HCT116 (cell line): ENCODE data around the gene CFAP91. TPM values are rescaled to one million over a fixed set of nuclear protein-coding genes. Genes with fewer than 3 reads are reported as not detected.

ENCODE experiments used
- ATAC-seq: fragments of 200-7000 bp; cut with Tn5 transposase; 2 replicates; pipeline ENCODE4 v1.9.1; 2020; ENCODE audit warnings: mild to moderate bottlenecking, moderate library complexity
- BruUV-seq: library from RNA; stranded (reverse); fragments of 400-500 nt; replicated peaks from 2 replicates; lab custom pipeline; 2021; lab: Mats Ljungman, UMichigan
- CTCF ChIA-PET: fragments of 300-600 bp; sonication (Branson Sonifier 250); formaldehyde crosslinking; loops from one replicate; lab custom pipeline; 2021; ENCODE audit warnings: antibody characterized with exemption; lab: Charles Lee
- POLR2A ChIA-PET: fragments of 300-600, 350-600 bp; sonication (Branson Sonifier 250); formaldehyde crosslinking; loops from one replicate; lab custom pipeline; 2021; ENCODE audit warnings: antibody characterized with exemption; lab: Charles Lee
- RAD21 ChIA-PET, 2 experiments: fragments of 300-600 bp; sonication (Branson Sonifier 250); formaldehyde crosslinking; loops; one replicate each; lab custom pipeline; 2023; ENCODE audit warnings: low total read pairs in 2 of 2; ENCODE audit not compliant: uncharacterized antibody in 2 of 2, unreplicated experiment in 2 of 2, low non-redundant PET in 1 of 2; lab: Charles Lee
- DNase-seq: peaks from one replicate; pipeline ENCODE4 v3.0.0-alpha.2; 2010; ENCODE audit warnings: low read depth, low spot score
- H2AFZ ChIP-seq: fragments of 200-600 bp; shearing (Covaris generic), sonication (generic); 2 replicates; pipeline ENCODE4 v1.6.1; 2017; ENCODE audit warnings: low read depth, mixed run types, mixed read lengths, antibody characterized with exemption, low read length; ENCODE audit not compliant: poor library complexity, severe bottlenecking
- H3K27ac ChIP-seq: 2 replicates; pipeline ENCODE4 v1.5.1; 2012; ENCODE audit warnings: low read depth, low read length
- H3K27me3 ChIP-seq: fragments of 200-600 bp; sonication (generic); 2 replicates; pipeline ENCODE4 v1.6.1; 2016; ENCODE audit warnings: mixed run types, low read length, mixed read lengths; ENCODE audit not compliant: insufficient read depth
- H3K36me3 ChIP-seq, 2 experiments: fragments of 200-500 bp in 1 of 2; fragments of 200-600 bp in 1 of 2; sonication (Bioruptor generic) in 1 of 2; sonication (generic) in 1 of 2; 2 replicates each; pipeline versions ENCODE4 v1.5.1 to v1.6.1; 2014 to 2016; ENCODE audit warnings: low read length in 2 of 2, inconsistent platforms in 1 of 2, mixed read lengths in 1 of 2, mixed run types in 1 of 2; ENCODE audit not compliant: insufficient read depth in 2 of 2, control insufficient read depth in 1 of 2
- H3K4me1 ChIP-seq, 2 experiments: fragments of 200-600 bp in 1 of 2; sonication (generic) in 1 of 2; 2 replicates each; pipeline versions ENCODE4 v1.5.1 to v1.6.1; 2012 to 2017; ENCODE audit warnings: low read length in 2 of 2, inconsistent platforms in 1 of 2, mild to moderate bottlenecking in 1 of 2, mixed read lengths in 1 of 2, mixed run types in 1 of 2, moderate library complexity in 1 of 2; ENCODE audit not compliant: insufficient read depth in 2 of 2, control insufficient read depth in 1 of 2
- H3K4me2 ChIP-seq: fragments of 200-600 bp; sonication (generic); 2 replicates; pipeline ENCODE4 v1.6.1; 2017; ENCODE audit warnings: mixed run types, low read length, mixed read lengths
- H3K4me3 ChIP-seq, 2 experiments: fragments of 200-600 bp in 1 of 2; sonication (generic) in 1 of 2; replicated peaks in 1 of 2; 2 replicates each; pipeline ENCODE4 v1.5.1; 2011 to 2016; ENCODE audit warnings: low read length in 2 of 2, control low read depth in 1 of 2, low read depth in 1 of 2, mild to moderate bottlenecking in 1 of 2, mixed read lengths in 1 of 2, mixed run types in 1 of 2
- H3K79me2 ChIP-seq: fragments of 200-600 bp; sonication (generic); 2 replicates; pipeline ENCODE4 v1.6.1; 2017; ENCODE audit warnings: mild to moderate bottlenecking, mixed run types, low read length, moderate library complexity, mixed read lengths; ENCODE audit not compliant: insufficient read depth
- H3K9ac ChIP-seq: fragments of 200-600 bp; sonication (generic); 2 replicates; pipeline ENCODE4 v1.6.1; 2016; ENCODE audit warnings: low read length, mixed read lengths
- H3K9me2 ChIP-seq: fragments of 200-600 bp; sonication (generic), shearing (Covaris generic); 2 replicates; pipeline ENCODE4 v1.6.1; 2017; ENCODE audit warnings: mixed run types, mild to moderate bottlenecking, moderate library complexity; ENCODE audit not compliant: insufficient read depth
- H3K9me3 ChIP-seq, 2 experiments: fragments of 200-500 bp in 1 of 2; fragments of 200-600 bp in 1 of 2; sonication (Bioruptor generic) in 1 of 2; sonication (generic) in 1 of 2; 2 replicates each; pipeline ENCODE4 v1.6.1; 2014 to 2017; ENCODE audit warnings: low read length in 2 of 2, mixed read lengths in 2 of 2, inconsistent platforms in 1 of 2, low read depth in 1 of 2, mild to moderate bottlenecking in 1 of 2, mixed run types in 1 of 2, moderate library complexity in 1 of 2; ENCODE audit not compliant: control insufficient read depth in 1 of 2, insufficient read depth in 1 of 2
- H4K20me1 ChIP-seq: fragments of 200-600 bp; sonication (generic), shearing (Covaris generic); 2 replicates; pipeline ENCODE4 v1.6.1; 2017; ENCODE audit warnings: mixed run types, mild to moderate bottlenecking, moderate library complexity; ENCODE audit not compliant: insufficient read depth
- ATF3 ChIP-seq: IDR thresholded peaks from 2 replicates; pipeline ENCODE4 v1.6.1; 2012
- CBX3 ChIP-seq: IDR thresholded peaks from 2 replicates; pipeline ENCODE4 v1.6.1; 2012; ENCODE audit warnings: low read depth
- CTCF ChIP-seq, 3 experiments: fragments of 200-600 bp in 1 of 3; sonication (generic) in 1 of 3; IDR thresholded peaks in 2 of 3; conservative IDR thresholded peaks in 1 of 3; 2 replicates each; pipeline ENCODE4 v1.5.1; 2012 to 2017; ENCODE audit warnings: low read depth in 2 of 3, low read length in 2 of 3, antibody characterized with exemption in 1 of 3, borderline replicate concordance in 1 of 3, control low read depth in 1 of 3, mild to moderate bottlenecking in 1 of 3, mixed read lengths in 1 of 3, mixed run types in 1 of 3, moderate library complexity in 1 of 3; ENCODE audit not compliant: insufficient read depth in 1 of 3
- EGR1 ChIP-seq: IDR thresholded peaks from 2 replicates; pipeline ENCODE4 v1.6.1; 2012; ENCODE audit warnings: low read depth
- ELF1 ChIP-seq: IDR thresholded peaks from 2 replicates; pipeline ENCODE4 v1.6.1; 2012; ENCODE audit warnings: low read depth, borderline replicate concordance
- EZH2 ChIP-seq: fragments of 200-600 bp; sonication (generic); IDR thresholded peaks from 2 replicates; pipeline ENCODE4 v1.6.1; 2017; ENCODE audit warnings: antibody characterized with exemption, mixed run types
- EZH2phosphoT487 ChIP-seq: fragments of 200-600 bp; IDR thresholded peaks from 2 replicates; pipeline ENCODE4 v1.6.1; 2018; ENCODE audit warnings: antibody characterized with exemption, borderline replicate concordance
- FOSL1 ChIP-seq: IDR thresholded peaks from 2 replicates; pipeline ENCODE4 v1.6.1; 2012; ENCODE audit warnings: low read depth
- JUND ChIP-seq: IDR thresholded peaks from 2 replicates; pipeline ENCODE4 v1.6.1; 2012
- MAX ChIP-seq: IDR thresholded peaks from 2 replicates; pipeline ENCODE4 v1.6.1; 2012
- POLR2A ChIP-seq: IDR thresholded peaks from 2 replicates; pipeline ENCODE4 v1.7.0; 2011; ENCODE audit warnings: borderline replicate concordance; ENCODE audit not compliant: insufficient read depth, insufficient read length; ENCODE audit errors: extremely low read depth
- RAD21 ChIP-seq: IDR thresholded peaks from 2 replicates; pipeline ENCODE4 v1.6.1; 2012; ENCODE audit warnings: low read depth, mild to moderate bottlenecking
- SIN3A ChIP-seq: IDR thresholded peaks from 2 replicates; pipeline ENCODE4 v1.6.1; 2012; ENCODE audit warnings: low read depth
- SP1 ChIP-seq: IDR thresholded peaks from 2 replicates; pipeline ENCODE4 v1.6.1; 2012; ENCODE audit warnings: low read depth
- SRF ChIP-seq: IDR thresholded peaks from 2 replicates; pipeline ENCODE4 v1.6.1; 2012; ENCODE audit warnings: low read depth
- ZFX ChIP-seq: fragments of 450-650 bp; IDR thresholded peaks from 2 replicates; pipeline ENCODE4 v1.6.1; 2017
- intact Hi-C: fragments of 100-400 bp; cut with micrococcal nuclease; formaldehyde crosslinking; loops from 2 replicates; pipeline ENCODE4 v1.10.0; 2022
- total RNA-seq: library from RNA; stranded (reverse); gene quantifications from one replicate; pipeline ENCODE4 v1.2.1, GENCODE V29; 2021; ENCODE audit not compliant: unreplicated experiment

The CFAP91 gene
- total RNA-seq, 1 experiment from 2014 or later = 0.96 TPM

GRCh38 chr3:119741657-119742590, 39.1 kb downstream of the CFAP91 start:
- no peaks in the 10 kb centered on the region for H3K36me3 ChIP-seq
- H3K9ac ChIP-seq = no peak overlapping the region
- H2AFZ ChIP-seq = peak overlapping the region; percentile 48
- H3K79me2 ChIP-seq = no peaks in the 10 kb centered on the region
- ChIA-PET RAD21 (no interaction called here), POLR2A (no interaction called here), CTCF (interaction anchor here (1.8 kb wide), 1 partner anchor 9 kb away, joined by 6 read pairs; no protein-coding TSS in a partner anchor)
- no peaks in the 10 kb centered on the region for H3K27me3 ChIP-seq
- TF ChIP-seq JUND (no peak), EGR1 (no peak), POLR2A (no peak), SIN3A (no peak), RAD21 (no peak), SRF (no peak), EZH2phosphoT487 (no peak), MAX (no peak), ATF3 (no peak), SP1 (no peak), ZFX (no peak), CTCF (IDR thresholded peaks at IDR 0.05 in 2 of 3, conservative IDR thresholded peaks at IDR 0.05 in 1 of 3; ENCODE audit: borderline replicate concordance in 1 of 3, insufficient read depth in 1 of 3, low read depth in 2 of 3, low read length in 2 of 3) (no peak), ELF1 (no peak), FOSL1 (no peak), CBX3 (no peak), EZH2 (no peak)
- no peaks in the 10 kb centered on the region for H3K4me1 ChIP-seq
- no peak overlapping the region for H3K4me2 ChIP-seq
- no peak overlapping the region for H3K4me3 ChIP-seq
- intact Hi-C loops = no loop called here
- H3K27ac ChIP-seq = no peak overlapping the region
- H4K20me1 ChIP-seq = no peaks in the 10 kb centered on the region
- DNase-seq (no peak), ATAC-seq (no peak)
- no TSS peak for BruUV-seq
- H3K9me3 ChIP-seq = no peaks in the 10 kb centered on the region
- no peaks in the 10 kb centered on the region for H3K9me2 ChIP-seq
